NCI-H524 (cell line): ENCODE results near the gene DESI2.

Source experiments
- DNase-seq, 2 experiments: peaks; one replicate each; lab custom pipeline; 2025; lab: John Stamatoyannopoulos, UW

The DESI2 gene

DNA sequence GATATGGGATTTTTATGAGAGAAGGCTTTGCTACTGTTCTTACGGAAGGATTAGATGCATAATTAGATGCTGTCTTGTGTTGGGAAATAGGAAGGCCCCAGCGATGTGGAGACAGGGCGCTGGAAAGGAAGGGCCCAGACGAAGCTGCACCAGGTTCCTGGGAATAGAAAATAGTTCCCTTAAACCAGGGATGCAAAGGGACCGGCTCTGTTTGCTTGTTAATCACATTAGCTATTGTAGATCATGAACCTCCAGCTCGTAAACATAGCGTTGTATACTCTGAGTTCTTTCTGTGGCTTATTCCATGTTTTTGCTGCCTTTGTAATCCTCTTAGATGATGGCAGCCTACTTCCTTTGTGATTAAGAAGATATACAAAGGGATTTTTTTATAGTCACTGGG is 102.7 kb downstream of the DESI2 start:
- no peak for DNase-seq

DNA sequence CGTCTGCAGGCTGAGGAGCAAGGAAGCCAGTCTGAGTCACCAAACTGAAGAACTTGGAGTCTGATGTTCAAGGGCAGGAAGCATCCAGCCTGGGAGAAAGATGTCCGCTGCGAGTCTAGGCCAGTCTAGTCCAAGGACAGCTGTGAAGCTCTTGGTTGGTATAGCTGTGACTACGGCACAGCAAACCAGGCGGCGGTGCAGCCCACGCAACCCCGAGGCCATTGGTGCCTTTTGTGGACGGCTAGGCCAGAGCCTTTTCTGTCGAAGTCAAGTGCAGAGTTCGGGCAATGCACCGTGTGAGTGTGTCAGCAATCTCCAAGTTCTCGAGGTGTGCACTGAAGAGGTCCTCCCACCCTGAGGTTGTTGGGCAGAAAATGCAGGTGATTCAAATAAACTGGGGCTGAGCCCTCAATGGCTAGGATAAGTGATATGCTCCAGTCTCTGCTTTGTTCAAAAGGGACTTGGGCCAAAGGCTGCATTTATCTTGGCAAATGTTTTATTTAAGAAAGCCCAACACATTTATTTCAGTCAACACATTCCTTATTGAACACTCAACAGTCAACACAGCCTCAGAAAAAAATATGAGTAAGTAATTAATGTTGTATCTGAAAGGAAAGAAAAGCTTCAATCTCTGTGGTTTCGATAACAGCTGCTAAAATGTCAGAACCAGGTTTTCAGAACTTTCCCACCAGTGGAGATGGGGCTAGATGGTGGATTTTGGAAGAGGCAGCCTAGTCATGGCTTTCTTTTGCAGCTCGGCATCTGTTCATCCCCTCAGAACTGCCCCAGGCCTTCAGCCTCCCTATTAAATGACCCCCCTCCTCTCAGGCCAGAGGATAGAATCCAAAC is 104.4 kb downstream of the DESI2 start:
- DNase-seq, result no peak
